Ovary (tissue), 3 donors: ENCODE data around the gene SLC45A3.

ENCODE experiments used
- CTCF ChIP-seq, 3 donors: fragments of 450-650 bp in 2 of 3; fragments of 200-600 bp in 1 of 3; IDR thresholded peaks; one replicate each; pipeline versions ENCODE4 v1.5.1 to v1.8.0; 2016 to 2022; ENCODE audit warnings: antibody characterized with exemption in 3 of 3, mild to moderate bottlenecking in 1 of 3
- EP300 ChIP-seq: sonication (generic); formaldehyde crosslinking; IDR thresholded peaks from one replicate; pipeline ENCODE4 v1.6.1; 2017; ENCODE audit warnings: antibody characterized with exemption
- POLR2A ChIP-seq: fragments of 450-650 bp; IDR thresholded peaks from one replicate; pipeline ENCODE4 v1.6.1; 2017; ENCODE audit warnings: antibody characterized with exemption, mild to moderate bottlenecking, moderate library complexity
- donor health status: DM: no; HTN: no; CAD: no.

GRCh38 chr1:205668951-205669340 lies 11.4 kb downstream of the SLC45A3 start:
- TF ChIP-seq CTCF (IDR thresholded peaks at IDR 0.05), result no peak
- TF ChIP-seq POLR2A, result no peak
- no peak for TF ChIP-seq EP300
